K562 (cell line): ENCODE results near the gene GAD1. TPM values are rescaled to one million over a fixed set of nuclear protein-coding genes. Genes with fewer than 3 reads are reported as not detected.

ENCODE experiments used
- KDM2B ChIP-seq: fragments of 250-450 bp; sonication (Bioruptor Pico); IDR thresholded peaks from 2 replicates; pipeline ENCODE4 v1.8.0; 2021; ENCODE audit warnings: mild to moderate bottlenecking, moderate library complexity
- MAX ChIP-seq: sonication (generic); formaldehyde crosslinking; IDR thresholded peaks from 2 replicates; pipeline ENCODE4 v1.9.0; 2022; ENCODE audit warnings: mild to moderate bottlenecking, missing genetic modification reagents
- MTA3 ChIP-seq: fragments of 450-650 bp; formaldehyde crosslinking; IDR thresholded peaks from 2 replicates; pipeline ENCODE4 v1.6.1; 2017; ENCODE audit warnings: mild to moderate bottlenecking, borderline replicate concordance
- NRF1 ChIP-seq, 2 experiments: fragments of 450-650 bp; IDR thresholded peaks in 1 of 2; conservative IDR thresholded peaks in 1 of 2; 2 replicates each; pipeline ENCODE4 v1.6.1; 2014; ENCODE audit warnings: mild to moderate bottlenecking in 2 of 2
- PATZ1 ChIP-seq: fragments of 250-450 bp; sonication (Bioruptor Pico); IDR thresholded peaks from 2 replicates; pipeline ENCODE4 v1.5.0; 2020; ENCODE audit warnings: mild to moderate bottlenecking, borderline replicate concordance
- TCF3 ChIP-seq: sonication (generic); formaldehyde crosslinking; IDR thresholded peaks from 2 replicates; pipeline ENCODE4 v1.4.0; 2020; ENCODE audit warnings: mild to moderate bottlenecking, missing genetic modification reagents
- THAP12 ChIP-seq: fragments of 250-450 bp; sonication (Bioruptor Pico); IDR thresholded peaks from 2 replicates; pipeline ENCODE4 v1.9.0; 2021; ENCODE audit warnings: mild to moderate bottlenecking, inconsistent platforms
- ZBTB11 ChIP-seq, 3 experiments: fragments of 200-800 bp in 1 of 3; fragments of 250-450 bp in 1 of 3; fragments of 450-650 bp in 1 of 3; sonication (Bioruptor Pico) in 1 of 3; sonication (Bioruptor generic) in 1 of 3; formaldehyde crosslinking in 1 of 3; IDR thresholded peaks; 2 replicates each; pipeline versions ENCODE4 v1.6.1 to v1.8.0; 2016 to 2022; ENCODE audit warnings: mild to moderate bottlenecking in 2 of 3, missing genetic modification characterization in 2 of 3, missing compliant biosample characterization in 1 of 3, moderate library complexity in 1 of 3
- polyA plus RNA-seq, 8 experiments: library from polyadenylated mRNA; depleted of rRNA in 4 of 8; stranded (reverse) in 5 of 8; unstranded in 3 of 8; fragments of >200 nt; fragmentation: Nextera tagmentation in 2 of 8; fragmentation: Illumina TruSeq in 1 of 8; extraction: Ambion mirVana in 2 of 8; extraction: Trizol in 1 of 8; gene quantifications; 2 replicates each; pipeline versions ENCODE4 v1.2.1 to v1.2.3, GENCODE V29; 2011 to 2014; ENCODE audit warnings: inconsistent platforms in 1 of 8, missing spikeins in 1 of 8
- total RNA-seq, 7 experiments: library from RNA; depleted of rRNA in 6 of 7; stranded (reverse); fragments of >200 nt in 6 of 7; fragmentation: Illumina TruSeq in 2 of 7; extraction: Trizol in 2 of 7; gene quantifications; 2 replicates each; pipeline versions ENCODE4 v1.2.1 to v1.2.3, GENCODE V29; 2011 to 2021; ENCODE audit warnings: low replicate concordance in 1 of 7

GAD1 gene
- total and polyA plus RNA-seq, 9 of the 15 experiments (the other 6 are each of a cell fraction or from before 2014, with no cell fraction given): 2.7 to 29.1 (median 15.7) TPM

GRCh38 chr2:170817093-170818035 is 677 bp downstream of the GAD1 start (continued):
- TF ChIP-seq ZBTB11 (CRISPR knock-in tag; IDR thresholded peaks at IDR 0.05): no peak
- no peak for TF ChIP-seq MAX (CRISPR knock-in tag)
- no peak for TF ChIP-seq MTA3
- TF ChIP-seq KDM2B (CRISPR knock-in tag): 0 out of 2 replicates have a peak, but pooled peaks have one; percentile 44
- peak; percentile 21; the same call in 1 of the 2 replicates for TF ChIP-seq THAP12 (CRISPR knock-in tag)
- no peak for TF ChIP-seq TCF3 (CRISPR knock-in tag)
- TF ChIP-seq PATZ1: no peak
- peak; percentile 73 to 78 for TF ChIP-seq NRF1 (conservative IDR thresholded peaks at IDR 0.05 in 1 of 2, IDR thresholded peaks at IDR 0.05 in 1 of 2)
